Thymus (tissue), 11 donors: ENCODE data around the gene NPAT. TPM values are rescaled to one million over a fixed set of nuclear protein-coding genes. Genes with fewer than 3 reads are reported as not detected.
"Not testable (repeated sequence)": the region's sequence is repeated elsewhere in the genome, so short reads cannot be mapped to it uniquely, and the experiment has no call there.

Experiments
- DNase-seq, 9 donors: peaks; one replicate each; pipeline ENCODE4 v3.0.0-alpha.2; 2013; ENCODE audit warnings: low spot score in 9 of 9, low read depth in 6 of 9, missing footprints in 1 of 9
- H3K27ac ChIP-seq, 2 donors: one replicate each; pipeline ENCODE4 v1.5.1; 2013; ENCODE audit warnings: control low read depth in 1 of 2, low read depth in 1 of 2, low read length in 1 of 2, mild to moderate bottlenecking in 1 of 2, moderate library complexity in 1 of 2
- H3K27me3 ChIP-seq, 2 donors: one replicate each; pipeline ENCODE4 v1.5.1; 2013; ENCODE audit warnings: low read length in 1 of 2; ENCODE audit not compliant: control insufficient read depth in 2 of 2, insufficient read depth in 1 of 2
- H3K36me3 ChIP-seq, 2 donors: one replicate each; pipeline ENCODE4 v1.5.1; 2013; ENCODE audit warnings: low read length in 1 of 2, mild to moderate bottlenecking in 1 of 2, moderate library complexity in 1 of 2; ENCODE audit not compliant: control insufficient read depth in 2 of 2, insufficient read depth in 2 of 2
- H3K4me1 ChIP-seq, 2 donors: one replicate each; pipeline ENCODE4 v1.5.1; 2013; ENCODE audit warnings: low read length in 2 of 2; ENCODE audit not compliant: control insufficient read depth in 2 of 2, insufficient read depth in 2 of 2
- H3K4me3 ChIP-seq, 2 donors: one replicate each; pipeline ENCODE4 v1.5.1; 2013; ENCODE audit warnings: low read length in 2 of 2, control low read depth in 1 of 2, mild to moderate bottlenecking in 1 of 2
- H3K9me3 ChIP-seq, 2 donors: one replicate each; pipeline ENCODE4 v1.5.1; 2013; ENCODE audit warnings: low read length in 1 of 2, mild to moderate bottlenecking in 1 of 2; ENCODE audit not compliant: control insufficient read depth in 2 of 2, insufficient read depth in 1 of 2
- WGBS: extraction: QIAGEN DNeasy Blood & Tissue Kit; methylation state at CpG from one replicate; pipeline ENCODE4 v1.1.7; 2013; 5-methylcytosine and 5-hydroxymethylcytosine counted together
- polyA plus RNA-seq: library from polyadenylated mRNA; stranded (reverse); fragments of 200-250 nt; gene quantifications from one replicate; pipeline ENCODE4 v1.2.3, GENCODE V29; 2013
- total RNA-seq: library from RNA; stranded (reverse); fragments of 120-200 nt; gene quantifications from one replicate; pipeline ENCODE4 v1.2.4, GENCODE V29; 2013
- donor health status: healthy.

The NPAT gene
- total and polyA plus RNA-seq, 2 donors: 8.8 to 16.9 TPM

DNA sequence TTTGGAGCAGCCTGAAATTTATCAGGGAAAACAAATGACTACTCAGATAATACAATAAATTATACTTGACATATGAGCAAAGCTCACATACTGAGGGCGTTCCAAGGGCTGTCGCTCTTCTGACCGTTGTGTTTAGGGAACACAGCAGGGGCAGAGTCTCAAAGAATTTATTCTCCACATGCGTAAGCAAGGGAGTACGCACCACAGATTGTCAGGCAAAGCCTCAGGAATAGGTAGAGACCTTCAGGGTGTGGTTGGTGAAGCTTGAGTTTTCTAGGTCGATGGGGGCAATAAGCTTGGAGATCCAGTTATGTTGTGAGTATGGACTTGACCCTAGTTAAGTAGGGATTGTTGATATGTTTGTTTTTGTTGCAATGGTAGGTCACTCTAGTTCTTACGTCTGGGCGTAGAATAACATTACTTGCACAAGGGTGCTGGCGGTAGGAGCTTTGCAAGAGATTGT, 100.2 kb downstream of the NPAT start:
- Histone ChIP-seq H3K9me3 (no peaks in the 10 kb centered on the region), H3K4me1 (peaks cover 3 to 13% of the 10 kb centered on the region in 2 donors), H3K4me3 (peak overlapping the region; percentile 50 to 76), H3K27ac (no peak overlapping the region), H3K36me3 (no peaks in the 10 kb centered on the region), H3K27me3 (no peaks in the 10 kb centered on the region)
- 92% methylated on average over 9 of the region's 9 CpGs for WGBS
- no peak for DNase-seq

DNA sequence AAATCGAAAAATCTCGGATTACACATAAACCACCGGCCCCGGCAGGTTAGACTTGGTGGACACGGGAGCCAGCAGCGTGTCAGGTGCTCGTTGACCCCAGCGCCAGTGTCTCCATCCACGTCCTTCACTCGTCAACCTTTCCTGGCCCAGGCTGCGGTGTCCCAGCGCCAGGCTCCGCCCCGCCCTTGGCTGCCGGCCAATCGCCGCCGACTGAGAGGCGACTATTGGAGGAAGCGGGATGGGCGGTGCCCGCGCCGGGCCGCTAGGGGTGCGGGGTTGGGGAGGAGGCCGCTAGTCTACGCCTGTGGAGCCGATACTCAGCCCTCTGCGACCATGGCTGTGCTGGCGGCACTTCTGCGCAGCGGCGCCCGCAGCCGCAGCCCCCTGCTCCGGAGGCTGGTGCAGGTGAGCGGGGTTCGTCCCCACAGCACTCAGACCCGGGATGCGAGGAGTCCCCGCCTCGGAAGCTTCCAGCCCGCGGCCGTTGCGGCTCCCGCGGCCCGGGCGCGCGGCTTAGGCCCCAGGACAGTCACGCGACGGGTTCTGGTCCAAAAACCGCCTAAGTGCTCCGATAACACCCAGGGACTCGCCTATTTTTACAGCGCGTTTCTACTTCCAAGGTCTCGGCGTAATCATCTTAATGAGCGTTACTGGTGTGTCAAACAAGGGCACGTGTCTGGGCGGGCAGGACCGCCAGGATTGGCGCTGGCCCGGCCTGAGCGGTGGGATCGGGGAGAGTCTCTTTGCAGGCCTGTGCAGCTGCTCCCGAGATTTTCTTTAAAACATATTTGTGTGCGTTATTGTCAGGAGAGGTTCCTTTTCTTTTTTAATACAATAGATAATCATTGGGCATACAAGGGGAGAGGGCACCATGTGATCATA, 100.9 kb downstream of the NPAT start, which contains the start of gene ACAT1:
Gene ACAT1, plus strand, starts transcription at position 294 of the 882 bp plus-strand sequence. Its CDS starts 40 bp downstream, at position 334.
- WGBS: under 1% methylated on average over 73 of the region's 73 CpGs
- Histone ChIP-seq H3K4me3 (peak within 1 kb of the TSS; percentile 50 to 76), H3K36me3 (no peaks in the 10 kb centered on the region), H3K27me3 (no peaks in the 10 kb centered on the region), H3K9me3 (no peaks in the 10 kb centered on the region), H3K27ac (peak within 1 kb of the TSS; percentile 62 to 81), H3K4me1 (peaks cover 3 to 13% of the 10 kb centered on the region in 2 donors)
- peak; percentile 54 to 90 (median 74) for DNase-seq

DNA sequence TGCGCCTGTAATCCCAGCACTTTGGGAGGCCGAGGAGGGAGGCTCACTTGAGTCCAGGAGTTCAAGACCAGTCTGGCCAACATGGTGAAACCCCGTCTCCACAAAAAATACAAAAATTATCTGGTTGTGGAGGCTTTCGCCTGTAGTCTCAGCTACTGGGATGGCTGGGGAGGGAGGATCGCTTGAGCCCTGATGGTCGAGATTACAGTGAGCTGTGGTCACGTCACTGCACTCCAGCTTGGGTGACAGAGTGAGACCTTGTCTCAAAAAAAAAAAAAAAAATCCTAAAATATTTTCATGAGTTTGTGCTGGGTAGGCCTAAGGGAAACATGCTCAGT, 101.5 kb downstream of the NPAT start:
- H3K27ac ChIP-seq: peak overlapping the region in 1 of 2 donors; percentile 81

DNA sequence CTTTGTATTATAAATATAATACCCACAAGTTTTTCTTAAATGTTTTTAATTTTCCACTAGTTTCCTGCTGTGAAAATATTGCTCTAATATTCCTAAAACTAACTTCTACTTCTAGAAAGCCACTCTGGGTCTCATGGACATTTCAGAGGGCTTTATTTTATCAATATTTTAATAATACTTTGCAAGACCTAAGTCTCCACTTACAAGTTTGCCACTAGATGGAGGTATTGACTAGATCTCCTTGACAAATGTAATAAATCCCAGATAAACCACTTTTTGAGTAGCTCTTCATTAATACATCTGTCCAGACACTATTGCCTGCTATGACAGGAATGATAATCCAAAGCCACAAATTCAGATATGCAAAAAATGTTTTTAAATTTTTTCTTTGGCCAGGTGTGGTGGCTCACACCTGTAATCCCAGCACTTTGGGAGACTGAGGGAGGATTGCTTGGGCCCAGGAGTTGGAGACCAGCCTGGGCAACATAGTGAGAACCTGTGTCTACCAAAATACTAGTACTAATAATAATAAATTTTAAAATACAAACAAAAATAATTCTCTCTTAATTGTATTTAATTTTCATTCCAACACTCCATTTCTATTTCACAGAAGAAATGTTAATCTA, 104.6 kb downstream of the NPAT start:
- Histone ChIP-seq H3K9me3 (no peaks in the 10 kb centered on the region), H3K27me3 (no peaks in the 10 kb centered on the region), H3K4me3 (no peak overlapping the region), H3K27ac (no peak overlapping the region), H3K36me3 (no peaks in the 10 kb centered on the region), H3K4me1 (peaks cover 3 to 13% of the 10 kb centered on the region in 2 donors)
- DNase-seq: peak in 3 of 9 donors; percentile 12 to 53 (median 18)

More for the DNA sequence above, 101.5 kb downstream of the NPAT start:
- not testable (repeated sequence) for H3K27me3 ChIP-seq, H3K9me3 ChIP-seq, DNase-seq, H3K36me3 ChIP-seq
- H3K4me3 ChIP-seq: peak overlapping the region; percentile 50 to 76
- 73% methylated on average over 7 of the region's 7 CpGs for WGBS
- H3K4me1 ChIP-seq: peaks cover 3 to 13% of the 10 kb centered on the region in 2 donors

DNA sequence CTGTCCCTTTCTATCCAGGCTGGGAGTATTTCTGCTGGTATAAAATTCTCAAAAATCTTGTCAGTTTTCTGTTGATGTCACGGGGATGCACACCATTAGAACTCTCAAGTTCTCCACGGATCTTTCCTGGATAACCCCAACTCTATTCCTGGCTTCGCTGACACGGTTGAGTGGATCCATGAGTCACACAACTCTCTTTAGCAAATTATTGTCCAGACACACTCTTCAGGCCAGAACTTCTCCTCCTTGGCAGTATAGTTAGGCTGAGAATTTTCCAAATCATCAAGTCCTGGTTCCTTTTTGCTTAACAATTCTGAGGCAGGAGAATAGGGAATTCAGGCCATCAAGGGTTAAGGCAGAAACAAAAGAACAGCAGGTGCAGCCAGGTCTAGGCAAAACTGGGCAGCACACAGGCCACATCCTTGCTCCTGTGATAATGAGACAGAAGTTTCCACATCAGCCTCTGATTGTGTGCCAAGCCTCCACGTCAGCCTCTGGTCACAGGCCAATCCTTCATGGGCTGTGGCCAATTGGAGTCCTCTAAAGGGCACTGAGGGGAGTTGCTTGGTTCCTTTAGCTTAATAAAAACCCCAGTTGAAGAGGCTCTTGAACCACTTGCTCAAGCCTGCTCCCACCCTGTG, 106.8 kb downstream of the NPAT start:
- H3K27me3 ChIP-seq: no peaks in the 10 kb centered on the region
- WGBS: 81% methylated on average over 5 of the region's 5 CpGs
- H3K36me3 ChIP-seq: no peaks in the 10 kb centered on the region
- peak overlapping the region in 1 of 2 donors; percentile 64 for H3K27ac ChIP-seq
- H3K4me1 ChIP-seq: no peaks in the 10 kb centered on the region
- no peak overlapping the region for H3K4me3 ChIP-seq
- DNase-seq: peak in 1 of 9 donors; percentile 7
- no peaks in the 10 kb centered on the region for H3K9me3 ChIP-seq

DNA sequence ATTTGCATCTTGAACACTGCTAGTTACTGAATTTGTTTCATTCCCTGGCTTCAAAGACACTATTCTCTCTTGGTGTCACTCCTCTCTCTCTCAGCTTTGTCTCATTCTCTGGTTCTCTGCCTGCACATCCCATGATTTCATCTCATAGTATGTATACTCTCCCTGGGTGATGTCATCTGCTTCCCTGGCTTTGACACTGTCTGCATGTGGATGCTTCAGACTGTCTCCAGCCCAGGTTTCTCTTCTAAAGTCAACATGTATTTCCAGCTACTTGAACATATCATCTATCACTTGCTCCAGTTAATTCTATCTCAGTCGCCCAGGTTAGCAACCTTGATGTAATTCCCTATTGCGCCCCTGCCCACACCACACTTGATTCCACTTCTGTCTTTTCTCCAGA, 110.4 kb downstream of the NPAT start:
- WGBS: 97% methylated on average over 2 of the region's 2 CpGs
- H3K9me3 ChIP-seq: no peaks in the 10 kb centered on the region
- no peak for DNase-seq
- no peaks in the 10 kb centered on the region for H3K4me1 ChIP-seq
- H3K27ac ChIP-seq: no peak overlapping the region
- H3K4me3 ChIP-seq: no peak overlapping the region
- H3K27me3 ChIP-seq: no peaks in the 10 kb centered on the region
- no peaks in the 10 kb centered on the region for H3K36me3 ChIP-seq

DNA sequence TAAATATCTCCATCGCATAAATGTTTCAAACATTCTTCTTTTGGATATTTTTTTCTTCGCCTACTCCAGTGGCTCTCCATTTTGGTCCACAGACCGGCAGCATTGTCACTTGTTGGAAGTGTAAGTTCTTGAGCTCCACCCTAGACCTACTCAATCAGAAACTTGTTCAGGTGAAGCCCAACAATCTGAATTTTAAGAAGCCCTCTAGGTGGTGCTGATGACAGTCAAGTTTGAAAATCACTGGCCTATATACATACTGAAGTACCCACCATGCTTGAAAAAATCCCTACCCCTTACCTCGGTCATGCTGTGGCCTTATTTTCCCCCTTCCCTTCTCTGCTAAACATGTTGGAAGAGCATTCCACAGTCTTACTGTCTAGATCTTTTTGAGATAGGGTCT, 111.3 kb downstream of the NPAT start:
- DNase-seq: no peak
- Histone ChIP-seq H3K4me1 (no peaks in the 10 kb centered on the region), H3K36me3 (no peaks in the 10 kb centered on the region), H3K27ac (no peak overlapping the region), H3K27me3 (no peaks in the 10 kb centered on the region), H3K4me3 (no peak overlapping the region), H3K9me3 (no peaks in the 10 kb centered on the region)
- 97% methylated on average over 4 of the region's 4 CpGs for WGBS
